GM21737 (cell line): ENCODE results near the gene SLC1A2.
A peak's percentile ranks its signal among the peaks of the same experiment; 100 is the strongest.

Source experiments
- ATAC-seq: cut with Tn5 transposase; IDR thresholded peaks from one replicate; pipeline ENCODE4 v1.9.1; 2021; ENCODE audit warnings: mild to moderate bottlenecking, moderate library complexity; ENCODE audit not compliant: unreplicated experiment

Gene SLC1A2

GRCh38 chr11:35352077-35352888, 67.1 kb downstream of the SLC1A2 start:
- no peak for ATAC-seq

GRCh38 chr11:35349897-35350296, 69.5 kb downstream of the SLC1A2 start:
- no peak for ATAC-seq

GRCh38 chr11:35348898-35349687, 70.3 kb downstream of the SLC1A2 start:
- ATAC-seq: no peak

GRCh38 chr11:35347921-35348331, 71.4 kb downstream of the SLC1A2 start:
- no peak for ATAC-seq

- no peak for ATAC-seq
Measured at GRCh38 chr11:35347173-35347878, 72.0 kb downstream of the SLC1A2 start.

GRCh38 chr11:35346472-35347156, 72.7 kb downstream of the SLC1A2 start:
- ATAC-seq: no peak

- ATAC-seq: no peak
Measured at GRCh38 chr11:35344681-35345574, 74.4 kb downstream of the SLC1A2 start.

GRCh38 chr11:35343033-35343598, 76.2 kb downstream of the SLC1A2 start:
- peak; percentile 59 for ATAC-seq

- no peak for ATAC-seq
Measured at GRCh38 chr11:35340715-35341114, 78.6 kb downstream of the SLC1A2 start.

GRCh38 chr11:35340071-35340470, 79.3 kb downstream of the SLC1A2 start:
- no peak for ATAC-seq

GRCh38 chr11:35338921-35339320, 80.4 kb downstream of the SLC1A2 start:
- no peak for ATAC-seq

- ATAC-seq: no peak
Measured at GRCh38 chr11:35337914-35338305, 81.4 kb downstream of the SLC1A2 start.

- ATAC-seq: no peak
Measured at GRCh38 chr11:35337136-35337913, 82.0 kb downstream of the SLC1A2 start.

GRCh38 chr11:35336726-35337125, 82.6 kb downstream of the SLC1A2 start:
- ATAC-seq: no peak

- ATAC-seq: no peak
Measured at GRCh38 chr11:35335226-35335625, 84.1 kb downstream of the SLC1A2 start.

GRCh38 chr11:35334385-35335090, 84.8 kb downstream of the SLC1A2 start:
- peak; percentile 77 for ATAC-seq

GRCh38 chr11:35332524-35332923, 86.8 kb downstream of the SLC1A2 start:
- ATAC-seq: no peak

- ATAC-seq: no peak
Measured at GRCh38 chr11:35330931-35331330, 88.4 kb downstream of the SLC1A2 start.
